GM12873 (cell line): ENCODE results near the gene FUT8.
A peak's percentile ranks its signal among the peaks of the same experiment; 100 is the strongest.

Experiments
- TF ChIP-seq, protein P1 (sequence below): IDR thresholded peaks from 2 replicates; pipeline ENCODE4 v1.5.1; 2012; ENCODE audit warnings: low read depth, mild to moderate bottlenecking, moderate library complexity, low read length, control low read depth; ENCODE audit not compliant: insufficient read depth; ENCODE audit errors: missing control alignments

FUT8 gene

DNA sequence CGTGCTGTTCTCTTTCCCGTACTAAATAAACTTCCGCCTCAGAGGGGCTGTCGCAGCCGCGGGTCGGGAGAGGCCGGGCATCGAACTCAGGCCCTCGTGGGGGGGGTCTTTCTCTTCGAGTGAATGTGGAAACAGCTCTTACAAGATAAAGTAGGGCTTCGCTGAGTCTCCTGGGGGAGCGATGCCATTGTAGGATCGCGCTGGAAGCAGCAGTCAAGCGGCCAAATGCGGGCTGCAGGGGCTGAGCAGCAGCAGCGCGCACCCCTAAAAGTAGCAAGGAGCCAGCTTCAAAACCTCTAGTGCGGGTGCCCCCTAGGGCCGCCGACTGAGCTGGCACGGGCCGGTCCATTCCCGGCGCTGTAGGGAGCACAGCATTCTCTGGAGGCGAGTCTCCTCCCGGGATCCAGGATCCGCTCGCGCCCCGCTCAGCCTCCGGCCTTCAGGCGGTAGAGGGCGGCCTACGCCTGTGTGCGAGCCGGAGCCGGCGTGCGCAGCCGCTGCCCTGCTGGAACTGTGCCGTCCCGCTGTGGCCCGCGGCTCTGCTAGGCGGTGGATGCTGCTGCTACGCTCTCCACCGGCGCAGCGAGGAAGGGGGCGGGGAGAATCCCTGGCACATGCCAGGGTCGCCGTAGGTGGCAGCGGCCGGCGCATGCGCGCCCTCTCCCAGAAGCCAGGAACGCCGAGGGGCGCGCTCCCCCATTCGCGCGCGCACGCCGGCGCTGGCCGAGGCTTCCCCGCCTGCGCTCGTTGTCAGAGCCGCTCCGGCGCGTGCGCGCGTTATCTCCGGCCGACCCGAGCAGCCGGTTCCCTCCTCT lies at the start of gene FUT8:
Gene FUT8, plus strand, starts transcription at position 699 of the 815 bp plus-strand sequence. CDS start 148,834 bp downstream, outside the sequence.
- TF ChIP-seq, protein P1, sequence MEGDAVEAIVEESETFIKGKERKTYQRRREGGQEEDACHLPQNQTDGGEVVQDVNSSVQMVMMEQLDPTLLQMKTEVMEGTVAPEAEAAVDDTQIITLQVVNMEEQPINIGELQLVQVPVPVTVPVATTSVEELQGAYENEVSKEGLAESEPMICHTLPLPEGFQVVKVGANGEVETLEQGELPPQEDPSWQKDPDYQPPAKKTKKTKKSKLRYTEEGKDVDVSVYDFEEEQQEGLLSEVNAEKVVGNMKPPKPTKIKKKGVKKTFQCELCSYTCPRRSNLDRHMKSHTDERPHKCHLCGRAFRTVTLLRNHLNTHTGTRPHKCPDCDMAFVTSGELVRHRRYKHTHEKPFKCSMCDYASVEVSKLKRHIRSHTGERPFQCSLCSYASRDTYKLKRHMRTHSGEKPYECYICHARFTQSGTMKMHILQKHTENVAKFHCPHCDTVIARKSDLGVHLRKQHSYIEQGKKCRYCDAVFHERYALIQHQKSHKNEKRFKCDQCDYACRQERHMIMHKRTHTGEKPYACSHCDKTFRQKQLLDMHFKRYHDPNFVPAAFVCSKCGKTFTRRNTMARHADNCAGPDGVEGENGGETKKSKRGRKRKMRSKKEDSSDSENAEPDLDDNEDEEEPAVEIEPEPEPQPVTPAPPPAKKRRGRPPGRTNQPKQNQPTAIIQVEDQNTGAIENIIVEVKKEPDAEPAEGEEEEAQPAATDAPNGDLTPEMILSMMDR: peak; percentile 64

DNA sequence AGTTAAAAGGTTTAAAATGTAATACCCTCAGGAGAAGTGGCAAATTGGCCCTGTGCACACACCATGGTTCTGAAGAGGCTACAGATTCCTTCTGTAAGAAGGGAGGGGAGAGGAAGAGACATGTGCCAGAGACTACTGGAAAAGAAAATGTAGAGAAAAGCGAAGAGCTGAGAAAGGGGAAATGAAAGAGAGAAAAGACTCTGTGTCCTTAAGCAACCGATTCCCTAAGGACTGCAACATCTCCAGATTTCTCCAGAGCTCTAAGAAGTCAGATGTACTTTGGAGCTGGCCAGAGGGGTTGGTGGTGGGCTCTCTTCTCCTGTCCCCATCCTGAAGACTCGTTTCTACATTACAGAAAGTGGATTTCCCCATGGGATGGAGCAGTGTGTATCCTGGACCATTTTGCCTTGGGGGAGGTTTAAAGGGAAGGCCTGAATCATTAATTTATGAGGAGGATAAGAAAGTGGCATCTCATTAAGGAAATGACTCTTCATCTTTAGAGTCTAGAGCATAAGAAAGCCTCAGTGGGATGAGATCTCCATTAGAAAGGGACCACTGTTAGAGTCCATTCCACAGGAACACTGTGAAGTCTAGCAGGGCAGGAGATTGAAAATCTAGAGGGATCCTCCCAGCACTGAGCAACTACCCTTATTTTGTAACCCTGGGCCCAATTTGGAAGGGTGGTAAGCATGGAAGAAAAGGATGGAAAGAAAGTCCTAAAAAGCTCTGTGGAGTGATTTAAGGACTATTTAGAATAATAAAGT lies 45.5 kb upstream of the FUT8 start:
- TF ChIP-seq, protein P1: no peak

DNA sequence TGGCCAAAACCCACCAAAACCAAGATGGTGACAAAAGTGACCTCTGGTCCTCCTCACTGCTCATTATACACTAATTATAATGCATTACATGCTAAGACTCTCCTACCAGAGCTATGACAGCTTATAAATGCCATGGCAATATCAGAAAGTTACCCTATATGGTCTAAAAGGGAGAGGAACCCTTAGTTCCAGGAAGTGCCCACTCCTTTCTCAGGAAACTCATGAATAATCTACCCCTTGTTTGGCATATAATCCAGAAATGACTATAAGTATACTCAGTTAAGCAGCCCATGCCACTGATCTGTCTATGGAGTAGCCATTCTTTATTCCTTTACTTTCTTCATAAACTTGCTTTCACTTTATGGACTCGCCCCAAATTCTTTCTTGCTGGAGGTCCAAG lies 43.0 kb upstream of the FUT8 start:
- TF ChIP-seq, protein P1: no peak

DNA sequence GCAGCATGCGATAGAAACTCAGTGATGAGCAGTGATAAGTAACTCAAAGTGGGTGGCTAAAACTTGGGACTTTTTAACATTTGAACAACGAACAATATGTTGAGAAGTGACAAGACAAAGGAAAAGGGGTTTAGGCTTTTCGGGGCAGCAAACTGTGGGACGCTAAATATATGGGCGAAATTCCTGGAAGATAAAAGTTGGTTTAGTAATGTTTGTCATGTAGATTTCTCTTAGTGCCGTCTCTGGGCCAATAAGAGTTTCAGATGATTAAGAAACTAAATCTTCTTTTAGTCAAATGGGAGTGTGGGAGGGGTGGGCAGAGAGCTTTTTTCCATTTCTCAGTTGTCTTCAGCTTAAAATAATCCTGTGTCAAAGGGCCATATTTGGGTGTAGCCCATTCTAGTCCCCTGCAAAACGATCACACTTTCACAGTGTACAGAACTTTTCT lies 41.7 kb upstream of the FUT8 start:
- TF ChIP-seq, protein P1: no peak

DNA sequence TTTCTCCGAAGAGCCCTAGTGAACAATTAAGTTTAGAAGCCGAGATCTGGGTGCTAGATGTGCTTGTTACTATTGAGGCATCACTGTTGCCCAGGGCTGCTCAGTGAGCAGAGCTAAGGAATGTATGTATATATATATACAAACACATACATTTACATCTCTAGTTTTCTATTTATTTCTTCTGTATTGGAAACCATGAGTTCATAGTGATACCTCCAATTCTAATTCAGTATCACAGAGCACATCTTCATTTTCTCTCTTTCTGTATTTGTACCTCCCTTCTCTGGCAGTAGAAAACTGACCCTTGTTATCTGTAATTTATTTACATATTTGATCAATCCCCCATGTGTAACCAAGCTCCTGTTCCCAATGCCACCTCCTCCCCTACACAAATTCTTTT lies 40.7 kb upstream of the FUT8 start:
- TF ChIP-seq, protein P1: no peak

DNA sequence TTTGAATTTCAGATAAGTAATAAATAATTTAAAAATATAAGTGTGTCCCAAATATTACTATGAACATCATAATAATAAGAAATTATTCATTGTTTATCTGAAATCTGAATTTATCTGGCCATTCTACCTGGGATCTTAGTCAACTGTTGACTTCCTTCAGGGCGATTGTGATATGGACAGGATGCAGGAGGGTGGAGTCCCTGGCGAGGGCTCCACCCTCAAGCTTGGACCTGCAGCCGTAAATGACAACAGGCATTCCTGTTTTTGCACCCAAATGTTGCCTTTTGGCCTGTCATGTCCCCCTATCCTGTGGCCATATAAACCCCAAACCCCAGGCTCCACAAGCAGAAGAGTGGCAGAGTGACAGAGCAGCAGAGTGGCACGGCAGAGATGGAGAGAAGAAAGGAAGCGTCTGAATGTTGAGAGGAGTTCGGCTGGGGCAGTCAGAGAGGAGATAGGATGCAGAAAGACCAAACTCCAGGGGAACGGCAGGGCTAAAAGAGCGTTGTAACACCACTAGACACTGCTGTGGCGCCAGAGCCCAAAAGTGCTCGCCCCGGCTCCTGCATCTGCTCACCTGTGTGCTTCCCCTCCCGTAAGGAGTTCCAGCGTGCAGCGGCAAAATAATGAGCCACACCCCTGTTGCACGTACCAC lies 39.4 kb upstream of the FUT8 start:
- TF ChIP-seq, protein P1: no peak

DNA sequence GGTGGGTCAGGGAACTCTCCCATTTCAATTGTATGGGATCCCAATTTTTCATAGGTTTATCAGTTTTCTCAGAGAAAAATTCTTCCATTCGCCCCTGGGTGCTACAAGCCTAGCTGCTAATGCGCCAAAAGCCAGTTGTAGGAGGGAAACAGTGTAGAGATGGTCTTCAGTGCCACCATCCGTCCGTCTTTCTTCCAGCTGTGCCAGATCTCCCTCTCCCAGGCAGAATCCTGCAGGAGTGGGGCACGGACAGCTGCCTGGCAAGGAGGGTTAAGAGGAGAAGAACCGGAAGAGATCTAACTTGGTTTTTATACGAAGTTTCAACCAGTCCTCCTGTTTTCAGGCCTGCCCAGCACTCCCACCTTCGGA lies 38.9 kb upstream of the FUT8 start:
- TF ChIP-seq, protein P1: no peak
